ENCODE data around the gene NEK6. TPM values are rescaled to one million over a fixed set of nuclear protein-coding genes. Genes with fewer than 3 reads are reported as not detected.

NEK6 gene
- 17.0 and 22.1 TPM in 2 replicates for total RNA-seq (2014; rRNA removed; shearing (Covaris generic))

DNA sequence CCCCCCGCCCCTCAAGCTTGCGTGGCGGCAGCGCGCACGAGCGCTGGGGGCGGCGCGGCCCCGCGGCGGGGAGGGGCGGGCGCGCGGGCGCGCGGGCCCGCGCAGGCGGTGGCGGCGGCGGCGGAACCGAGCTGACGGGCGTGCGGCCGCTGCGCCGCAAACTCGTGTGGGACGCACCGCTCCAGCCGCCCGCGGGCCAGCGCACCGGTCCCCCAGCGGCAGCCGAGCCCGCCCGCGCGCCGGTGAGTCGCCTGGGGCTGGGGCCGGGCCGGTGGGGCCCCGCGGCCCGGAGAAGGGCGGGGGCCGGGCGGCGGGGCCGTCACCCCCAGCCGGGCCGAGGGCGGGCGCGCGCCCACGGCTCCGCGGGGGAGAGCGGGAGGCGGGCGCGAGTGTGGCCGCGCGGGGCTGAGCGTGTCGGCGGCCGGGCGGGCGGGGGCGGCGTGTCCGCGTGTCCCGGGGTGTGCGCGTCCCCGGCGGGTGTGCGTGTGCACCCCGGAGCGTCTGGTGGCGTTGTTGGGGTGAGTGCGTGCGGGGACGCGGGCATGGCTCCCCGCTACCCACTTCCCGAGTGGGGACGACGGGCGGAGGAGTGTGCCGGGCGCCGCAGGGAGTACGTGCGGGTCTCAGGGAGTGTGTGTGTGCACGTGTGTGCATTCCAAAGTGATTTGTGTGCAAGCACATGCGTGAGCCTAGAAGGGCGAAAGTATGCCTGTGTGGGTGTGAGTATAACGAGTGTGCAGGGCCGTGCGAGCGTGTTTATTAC lies at the start of gene NEK6:
Gene NEK6 (plus strand): TSS at position 106 of the 763 bp plus-strand sequence. CDS start 44,016 bp downstream, outside the sequence.
- DNase-seq (ENCODE audit: low spot score), result peak; percentile 31

DNA sequence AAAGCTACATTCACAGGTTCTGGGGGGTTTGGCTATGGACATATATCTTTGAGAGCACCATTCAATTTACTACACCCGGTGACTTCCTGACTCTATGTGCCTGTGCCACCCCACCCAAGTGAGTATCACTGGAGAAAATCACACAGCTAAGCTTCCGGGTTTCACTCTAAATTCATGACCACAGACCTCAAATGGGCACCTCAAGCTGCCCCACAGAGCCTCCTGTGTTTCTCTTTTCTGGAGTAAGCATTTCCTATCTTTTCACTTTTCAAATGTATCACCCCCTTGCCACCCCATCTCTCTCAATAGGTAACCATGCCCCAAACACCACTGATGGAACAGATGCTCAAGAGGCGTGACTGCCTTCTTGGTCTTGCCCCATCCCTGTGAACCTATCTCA lies 49.2 kb upstream of the NEK6 start:
- DNase-seq (ENCODE audit: low spot score), result no peak

DNA sequence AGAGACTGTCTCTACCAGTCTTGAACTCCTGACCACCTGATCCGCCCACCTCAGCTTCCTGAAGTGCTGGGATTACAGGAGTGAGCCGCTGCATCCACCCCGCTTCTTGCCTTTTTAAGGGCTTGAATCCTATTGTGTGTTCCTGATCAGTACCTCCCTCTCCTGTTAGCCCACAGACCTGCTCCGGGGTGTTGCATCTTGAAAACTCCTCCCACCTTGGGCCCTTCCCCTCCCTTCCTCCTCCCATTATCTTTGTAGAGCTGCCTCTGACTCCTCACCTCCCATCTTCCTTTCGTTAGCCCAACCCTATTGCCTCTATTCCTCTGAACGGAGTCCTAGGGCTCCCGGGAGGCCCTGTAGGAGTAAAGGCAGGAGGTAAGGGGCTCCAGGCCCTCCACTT lies 48.5 kb upstream of the NEK6 start:
- DNase-seq (ENCODE audit: low spot score), result no peak

DNA sequence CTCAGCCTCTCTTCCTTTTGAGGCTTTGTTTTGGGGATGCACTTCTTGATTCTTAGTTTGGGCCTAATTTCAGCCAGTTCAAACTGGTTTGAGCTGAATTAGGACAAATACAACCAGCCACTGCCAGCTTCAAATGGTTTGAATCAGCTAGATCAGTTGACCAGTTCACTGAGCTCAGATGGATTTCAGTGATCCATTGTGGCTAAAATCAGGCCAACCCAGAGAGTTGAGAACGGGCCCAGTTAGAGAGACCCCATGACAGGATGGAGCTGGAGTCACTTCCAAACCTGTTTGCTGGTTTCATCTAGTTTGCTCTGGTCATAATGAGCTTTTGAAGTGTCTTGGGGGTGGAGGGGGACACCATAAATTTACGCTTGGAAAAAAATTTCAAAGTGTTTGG lies 48.0 kb upstream of the NEK6 start:
- no peak for DNase-seq (ENCODE audit: low spot score)

DNA sequence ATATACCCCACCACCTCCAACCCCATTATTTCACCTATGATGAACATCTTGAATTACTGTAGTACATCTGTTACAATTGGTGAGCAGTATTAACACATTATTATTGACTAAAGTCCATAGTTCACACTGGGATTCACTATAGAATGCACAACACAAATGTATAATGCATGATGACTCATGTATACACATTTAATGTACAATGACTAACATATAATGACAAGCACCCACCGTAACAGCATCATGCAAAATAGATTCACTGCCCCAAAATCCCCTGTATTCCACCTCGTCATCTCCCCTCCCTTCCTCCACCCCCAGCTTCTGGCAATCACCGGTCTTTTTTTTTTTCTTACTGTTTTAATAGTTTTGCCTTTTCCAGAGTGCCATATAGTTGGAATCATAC lies 47.1 kb upstream of the NEK6 start:
- DNase-seq (ENCODE audit: low spot score), result no peak

DNA sequence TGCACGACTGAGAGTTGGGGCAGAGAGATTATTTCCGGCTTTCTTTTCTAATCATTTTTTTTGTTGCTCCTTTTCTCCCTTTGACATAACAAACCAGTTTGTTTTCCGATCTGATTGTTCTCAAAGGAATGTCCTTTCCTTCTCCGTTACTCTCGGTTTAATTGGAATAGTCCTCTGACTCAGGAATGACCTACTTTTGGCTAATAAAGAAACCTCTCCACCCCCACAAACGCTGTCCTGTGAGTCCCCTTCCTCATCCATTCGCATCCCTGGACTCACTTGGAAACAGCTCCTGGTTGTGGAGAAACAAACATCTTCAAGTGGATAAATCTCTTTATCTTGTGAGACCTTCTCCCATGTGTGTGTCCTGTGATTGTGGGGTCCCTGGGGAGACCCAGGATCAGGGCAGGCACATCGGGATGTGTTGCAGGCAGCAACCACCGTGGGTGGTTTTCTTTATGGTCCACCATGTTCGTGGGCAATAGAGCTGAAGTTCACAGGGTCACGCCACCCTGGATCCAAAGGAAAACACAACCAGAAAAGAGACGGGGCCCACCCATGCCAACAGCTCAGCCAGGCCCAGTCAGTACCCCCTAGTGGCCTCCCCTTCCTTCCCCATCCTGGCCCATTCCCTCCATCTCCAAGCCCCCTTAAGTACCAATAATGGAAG lies 45.2 kb upstream of the NEK6 start:
- no peak for DNase-seq (ENCODE audit: low spot score)

DNA sequence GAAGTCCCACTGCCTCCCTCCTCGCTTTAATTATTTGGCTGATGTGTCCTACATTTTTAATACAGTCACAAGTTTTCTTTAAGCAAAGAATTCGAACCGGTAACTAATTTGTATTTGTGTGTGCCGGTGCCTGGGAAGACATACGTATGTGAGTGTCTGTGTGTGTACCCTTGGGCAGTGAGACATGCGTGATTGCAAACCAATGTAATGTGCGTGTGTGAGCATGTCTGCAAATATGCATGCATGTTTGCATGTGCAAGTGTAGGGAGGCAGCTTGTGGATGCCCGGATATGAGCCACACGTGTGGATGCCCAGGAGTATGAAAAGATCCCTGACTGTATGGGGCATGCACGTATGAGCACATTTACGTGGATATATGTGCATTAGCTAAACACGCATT lies 44.4 kb upstream of the NEK6 start:
- DNase-seq (ENCODE audit: low spot score), result no peak

DNA sequence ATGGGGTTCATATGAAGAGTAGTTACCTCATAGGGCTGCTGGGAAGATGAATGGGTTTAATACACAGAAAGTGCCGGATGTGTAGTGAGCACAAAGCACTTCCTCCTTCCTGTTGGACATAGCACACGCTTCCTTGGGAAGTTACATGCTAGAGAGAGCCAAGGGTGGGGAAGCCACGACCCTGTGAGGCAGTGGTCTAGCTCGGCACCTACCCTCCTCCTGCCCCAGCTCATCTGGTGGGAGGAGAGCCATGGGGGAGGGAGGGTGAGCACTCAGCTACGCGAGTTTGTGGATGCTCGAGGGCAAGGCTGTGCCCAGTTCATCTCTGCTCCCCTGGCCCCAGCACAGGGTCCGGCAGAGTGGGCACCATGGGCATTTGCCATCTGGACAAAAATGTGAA lies 43.6 kb upstream of the NEK6 start:
- no peak for DNase-seq (ENCODE audit: low spot score)

DNA sequence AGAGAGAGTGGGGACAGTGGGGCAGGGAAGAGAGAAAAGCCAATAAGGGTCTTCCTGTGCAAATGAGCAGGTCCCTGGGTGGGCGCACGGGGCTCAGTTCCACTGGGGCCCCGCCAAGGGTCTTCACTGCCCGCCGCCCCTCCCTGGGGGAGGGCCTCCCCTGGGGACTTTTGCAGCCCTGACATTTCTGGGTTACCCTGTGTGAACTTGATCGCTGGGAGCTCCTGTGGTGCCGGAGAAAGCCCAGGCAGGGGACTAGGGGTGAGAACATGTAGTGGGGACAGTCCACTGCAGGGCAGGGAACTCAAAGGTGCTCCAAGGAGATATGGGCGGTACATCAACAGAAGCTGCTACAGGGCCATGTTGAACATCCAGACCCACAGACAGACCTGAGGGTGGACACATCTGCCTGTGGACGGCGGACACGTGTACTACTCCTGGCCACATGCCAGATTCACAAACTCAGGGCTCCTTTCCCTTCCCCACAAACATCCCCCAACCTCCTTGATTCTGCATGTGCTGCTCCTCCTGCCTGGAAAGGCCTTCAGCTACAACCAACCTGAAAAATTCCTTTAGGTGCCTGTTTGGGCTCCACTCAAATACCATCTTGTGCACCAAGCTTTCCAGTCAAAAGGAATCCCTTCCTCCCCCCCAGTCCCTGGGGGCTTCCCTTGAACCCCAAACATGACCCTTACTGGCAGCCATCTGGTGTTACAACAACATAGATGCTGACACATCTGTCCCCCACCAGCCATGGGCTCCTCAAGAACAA lies 43.0 kb upstream of the NEK6 start:
- DNase-seq (ENCODE audit: low spot score), result no peak

DNA sequence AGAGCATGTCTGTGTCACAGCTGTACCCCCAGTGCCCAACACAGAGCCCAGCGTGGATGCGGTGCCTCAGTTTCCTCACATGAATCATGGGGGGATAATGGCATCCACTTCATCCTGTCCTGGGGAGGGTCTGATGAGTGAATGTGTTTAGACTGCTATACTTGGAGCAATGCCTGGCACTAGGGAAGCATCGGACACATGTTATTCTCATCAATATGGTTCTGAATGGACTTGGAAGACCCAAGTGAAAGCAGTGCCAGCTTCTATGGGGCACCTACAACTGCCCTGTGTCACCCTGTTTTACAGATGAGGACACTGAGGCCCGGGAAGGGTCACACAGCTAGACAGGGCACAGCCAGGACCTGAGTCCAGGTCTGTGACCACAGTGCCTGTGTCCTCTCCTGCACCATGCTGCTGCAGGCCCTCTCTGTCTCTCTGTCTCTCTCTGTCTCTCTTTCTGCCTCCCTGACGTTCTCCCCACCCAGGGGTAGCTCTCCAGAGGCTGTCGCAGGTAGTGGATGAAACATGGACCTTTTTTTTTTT lies 42.3 kb upstream of the NEK6 start:
- no peak for DNase-seq (ENCODE audit: low spot score)

DNA sequence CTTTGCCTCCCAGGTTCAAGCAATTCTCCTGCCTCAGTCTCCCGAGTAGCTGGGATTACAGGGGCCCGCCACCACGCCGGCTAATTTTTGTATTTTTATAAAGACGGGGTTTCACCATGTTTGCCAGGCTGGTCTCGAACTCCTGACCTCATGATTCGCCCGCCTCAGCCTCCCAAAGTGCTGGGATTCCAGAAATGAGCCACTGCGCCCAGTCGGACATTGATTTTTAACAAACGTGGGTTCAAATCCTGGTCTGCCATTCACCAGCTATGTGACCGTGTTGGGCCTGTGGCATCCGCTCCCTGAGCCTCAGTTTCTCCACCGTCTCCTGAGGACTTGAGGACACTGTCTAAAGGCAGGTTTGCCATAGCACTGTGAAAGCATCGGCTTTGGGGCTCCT lies 41.8 kb upstream of the NEK6 start:
- DNase-seq (ENCODE audit: low spot score), result no peak

DNA sequence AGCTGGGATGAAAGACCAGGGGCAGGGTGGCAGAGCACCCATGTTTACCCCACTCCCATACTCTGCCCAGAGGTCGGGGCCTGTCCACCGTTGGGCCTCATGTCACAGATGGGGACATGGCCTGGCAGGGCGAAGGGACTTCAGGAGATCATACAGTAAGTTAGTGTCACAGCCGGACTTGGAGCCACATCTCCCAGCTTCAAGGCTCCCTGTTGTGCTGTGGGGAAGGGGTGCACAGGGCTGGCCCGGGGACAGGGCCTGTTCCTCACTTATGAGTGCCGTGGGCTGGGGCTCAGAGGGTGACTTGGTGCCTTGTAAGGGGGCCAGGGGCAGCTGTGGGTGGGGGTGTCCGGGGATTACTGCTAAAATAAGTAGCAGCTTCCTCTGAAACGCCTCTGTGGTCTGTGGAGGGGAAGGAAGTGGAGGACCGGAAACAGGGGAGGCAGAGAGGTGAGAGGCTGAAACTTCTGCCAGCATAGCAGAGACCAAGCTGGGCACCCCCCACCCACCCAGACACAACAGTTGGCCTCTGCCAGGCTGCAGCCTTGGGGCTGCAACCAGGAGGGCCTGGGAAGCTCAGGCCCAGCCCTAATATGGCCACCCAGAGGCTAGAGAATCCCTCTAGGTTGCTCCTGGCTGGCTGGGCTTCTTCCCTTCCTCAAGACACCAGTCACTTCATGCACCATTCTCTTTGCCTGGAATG lies 41.1 kb upstream of the NEK6 start:
- DNase-seq (ENCODE audit: low spot score), result no peak

DNA sequence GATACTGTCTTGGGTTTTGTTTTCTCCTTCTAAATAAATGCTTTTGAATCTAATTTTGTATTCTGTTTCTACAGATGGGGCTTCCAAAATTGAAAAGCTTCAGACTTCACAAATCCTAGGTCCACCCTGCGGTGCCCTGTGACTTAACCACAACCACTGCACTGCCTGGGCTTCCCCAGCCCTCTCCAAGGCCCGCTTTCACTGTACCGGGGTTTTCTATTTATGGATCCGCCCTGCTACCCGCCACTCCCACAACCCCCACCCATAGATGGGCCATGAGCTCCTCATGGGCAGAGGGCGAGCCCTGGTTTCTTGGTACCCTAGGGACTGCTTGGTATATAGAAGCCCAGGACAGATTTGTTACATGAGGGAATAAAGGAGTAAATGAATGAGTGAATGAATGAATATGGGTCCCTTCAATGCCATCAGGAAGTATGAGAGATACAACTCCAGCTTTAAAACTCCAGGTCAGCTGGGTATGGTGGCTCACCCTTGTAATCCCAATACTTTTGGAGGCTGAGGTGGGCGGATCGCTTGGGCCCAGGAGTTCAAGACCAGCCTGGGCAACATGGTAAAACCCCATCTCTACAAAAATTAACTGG lies 39.8 kb upstream of the NEK6 start:
- DNase-seq (ENCODE audit: low spot score), result no peak

DNA sequence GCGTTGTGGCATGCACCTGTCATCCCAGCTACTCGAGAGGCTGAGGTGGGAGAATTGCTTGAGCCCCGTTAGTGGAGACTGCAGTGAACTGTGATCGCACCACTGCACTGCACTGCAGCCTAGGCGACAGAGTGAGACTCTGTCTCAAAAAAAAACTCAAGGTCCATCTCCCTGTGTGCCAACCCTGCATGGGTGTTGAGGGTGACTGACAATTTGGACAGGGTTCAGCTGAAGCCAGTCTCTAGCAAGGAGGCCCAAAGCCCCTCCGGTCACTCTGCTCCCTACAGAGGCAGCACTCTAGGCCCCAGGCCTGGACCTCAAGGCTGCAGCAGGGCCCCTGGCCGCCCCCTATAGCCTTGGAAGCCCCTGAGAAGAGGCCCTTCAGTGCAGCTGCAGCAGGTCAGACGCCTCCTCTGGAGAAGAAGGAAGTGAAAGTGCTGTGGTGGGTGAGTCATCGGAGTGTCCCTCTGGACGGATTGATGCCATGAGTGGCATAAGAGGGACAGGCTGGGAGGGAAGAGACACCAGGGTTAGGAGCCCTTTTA lies 39.2 kb upstream of the NEK6 start:
- DNase-seq (ENCODE audit: low spot score), result peak; percentile 69

DNA sequence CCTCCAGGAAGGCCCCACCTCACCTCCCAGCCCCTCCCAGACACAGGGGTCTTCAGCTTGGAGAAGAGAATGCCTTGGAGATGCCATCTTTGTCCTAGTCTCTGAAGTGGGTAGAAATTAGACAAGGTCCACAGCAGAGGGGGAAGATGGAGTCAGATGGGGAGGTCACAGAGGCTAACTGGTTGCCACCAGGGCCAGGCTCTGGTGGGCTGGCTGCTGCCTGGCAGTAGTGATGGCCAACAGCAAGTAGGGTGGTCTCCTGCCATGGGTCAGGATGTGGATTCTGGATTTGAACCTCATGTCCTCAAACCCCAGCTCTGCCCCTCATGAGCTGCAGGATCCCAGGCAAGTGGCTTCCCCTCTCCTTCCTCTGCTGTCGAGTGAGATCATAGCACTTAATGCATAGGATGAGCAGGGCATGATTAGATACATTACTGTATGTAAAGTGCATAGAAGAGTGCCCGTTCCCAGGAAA lies 38.7 kb upstream of the NEK6 start:
- DNase-seq (ENCODE audit: low spot score), result no peak

DNA sequence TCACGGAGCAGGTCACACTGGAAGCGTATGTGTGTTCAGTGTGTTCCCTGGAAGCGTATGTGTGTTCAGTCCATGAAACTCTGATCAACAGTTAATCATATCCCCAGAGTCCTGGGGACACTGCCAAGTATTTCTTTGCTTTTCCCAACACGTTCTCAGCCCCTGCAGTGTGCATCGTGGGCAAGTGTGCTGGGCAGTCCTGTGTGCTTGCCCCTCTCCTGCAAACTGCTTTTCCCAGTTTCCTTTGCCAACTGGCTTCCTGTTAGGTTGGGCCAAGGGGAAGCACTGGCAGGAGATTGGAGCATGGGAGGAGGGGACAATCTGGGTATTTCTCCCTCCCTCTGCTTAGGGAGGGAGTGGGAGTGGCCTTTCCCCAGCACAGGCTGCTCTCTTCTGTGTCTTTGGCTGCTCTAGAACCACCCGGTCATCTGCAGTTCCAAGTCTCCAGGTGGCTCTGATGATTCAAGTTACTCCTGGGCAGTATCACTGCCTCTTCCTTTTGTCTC lies 36.8 kb upstream of the NEK6 start:
- DNase-seq (ENCODE audit: low spot score), result peak; percentile 77

DNA sequence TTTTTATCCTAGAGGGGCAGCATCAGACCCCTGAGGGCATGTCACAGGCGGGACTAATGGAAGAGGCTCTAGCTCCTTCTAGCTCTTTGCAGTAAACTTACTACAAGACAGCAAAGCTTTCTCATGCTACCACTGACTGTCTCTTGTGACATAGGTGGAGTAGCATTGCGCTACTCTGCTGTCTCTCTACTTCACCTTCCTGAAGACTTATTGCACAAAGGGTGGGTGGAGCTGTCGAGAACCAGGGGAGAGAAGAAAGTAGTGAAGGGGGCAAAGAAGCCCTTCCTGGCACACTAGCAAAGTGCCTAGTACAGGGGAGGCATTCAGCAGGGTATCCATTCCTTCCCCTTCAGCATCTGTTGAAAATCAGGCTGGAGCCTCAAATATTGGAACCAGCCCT lies 36.1 kb upstream of the NEK6 start:
- DNase-seq (ENCODE audit: low spot score), result no peak

DNA sequence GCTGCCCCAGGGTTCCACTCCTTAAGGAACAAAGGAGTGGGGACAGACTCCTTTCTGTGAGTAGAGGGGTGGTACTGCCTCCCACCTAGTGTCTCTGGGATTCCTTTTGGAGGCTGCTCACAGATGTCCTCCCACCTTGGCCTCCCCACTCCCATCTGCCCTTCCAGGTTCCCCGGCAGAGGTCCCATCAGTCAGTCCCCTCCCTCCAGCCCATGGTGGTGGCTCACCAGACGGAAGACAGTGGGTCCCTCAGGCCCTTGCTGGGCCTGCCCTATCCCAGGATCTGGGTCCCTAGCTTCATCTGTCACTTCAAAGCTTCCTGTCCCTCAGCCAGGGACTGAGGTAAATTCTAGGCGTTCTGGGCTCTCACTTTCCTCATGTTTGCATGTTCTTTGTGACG lies 35.6 kb upstream of the NEK6 start:
- DNase-seq (ENCODE audit: low spot score), result no peak

DNA sequence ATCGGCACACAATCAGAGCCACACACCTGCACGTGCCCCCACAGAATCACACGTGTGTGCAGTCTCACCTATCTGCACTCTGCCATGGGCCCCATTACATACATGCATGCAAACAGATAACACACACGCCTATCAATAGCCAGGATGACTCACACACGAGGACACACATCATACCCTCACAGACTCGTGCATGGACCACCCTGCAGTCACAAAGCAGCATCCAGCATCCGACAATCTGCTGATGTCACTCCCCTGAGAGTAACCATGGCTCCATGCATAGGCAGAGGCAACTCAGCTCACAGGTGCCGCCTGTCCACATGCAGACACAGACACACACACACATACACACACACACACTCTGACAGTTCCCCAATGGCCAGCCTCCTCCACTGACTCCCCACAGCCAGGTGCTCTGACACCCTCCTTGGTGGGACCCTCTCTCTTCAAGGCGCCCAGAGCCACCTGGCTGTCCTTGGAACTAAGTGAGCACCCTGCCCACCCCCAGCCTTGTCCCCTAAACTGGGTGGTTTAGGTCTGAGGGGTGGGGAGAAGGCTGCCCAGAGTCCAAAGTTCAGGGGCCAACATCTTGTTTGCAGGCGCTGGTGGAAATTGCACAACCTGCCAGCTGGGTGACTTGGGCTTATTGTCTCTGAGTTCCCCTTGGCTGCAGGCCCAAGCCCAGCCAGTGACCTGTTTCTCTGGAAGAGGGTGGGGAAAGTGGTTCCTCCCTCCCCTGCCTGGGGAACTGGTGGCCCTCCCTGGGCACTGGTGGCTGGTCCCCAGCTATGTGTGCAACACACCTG lies 34.6 kb upstream of the NEK6 start:
- DNase-seq (ENCODE audit: low spot score), result peak; percentile 96

DNA sequence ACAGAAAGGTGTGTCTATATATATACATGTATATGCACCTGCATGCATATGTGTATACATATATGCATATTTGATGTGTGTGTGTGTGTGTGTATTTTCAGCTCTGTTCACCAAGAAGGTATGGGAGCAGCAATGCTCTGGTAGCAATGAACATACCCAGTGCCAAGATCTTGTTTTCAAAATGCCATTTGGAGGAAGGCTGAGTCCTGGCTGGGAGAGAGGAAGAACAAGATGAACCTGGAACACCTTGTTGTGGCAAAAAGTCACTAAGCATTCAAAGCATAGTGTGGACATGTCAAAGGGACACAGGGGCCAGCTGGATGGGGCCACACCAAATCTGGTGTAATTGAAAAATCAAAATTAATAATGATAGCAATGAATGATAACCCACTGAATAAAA lies 31.8 kb upstream of the NEK6 start:
- DNase-seq (ENCODE audit: low spot score), result no peak

Data from HT-29 (cell line).